ENCODE results near the gene RELCH. TPM values are rescaled to one million over a fixed set of nuclear protein-coding genes. Genes with fewer than 3 reads are reported as not detected.

Gene RELCH
- polyA plus RNA-seq, 2 of the 4 experiments (the other 2 are of a cell fraction), result 13.5 to 17.5 TPM

- POLR2A ChIA-PET, result no interaction called here
These were observed 102.0 kb downstream of the RELCH start for GRCh38 chr18:62289047-62289446.

More at GRCh38 chr18:62289047-62289446, 102.0 kb downstream of the RELCH start:
- Histone ChIP-seq H3K4me3 (no peak overlapping the region), H3K4me2 (no peak overlapping the region), H3K4me1 (peaks cover 3% of the 10 kb centered on the region; the same call in 1 of the 3 replicates), H3K27ac (no peak overlapping the region), H3K9me3 (no peaks in the 10 kb centered on the region)
- TF ChIP-seq PBX3 (IDR thresholded peaks at IDR 0.05) (no peak), ESRRA (IDR thresholded peaks at IDR 0.05; ENCODE audit: borderline replicate concordance, low read length) (no peak), JUN (IDR thresholded peaks at IDR 0.05) (no peak), EP300 (IDR thresholded peaks at IDR 0.05) (no peak), ATOH8 (CRISPR knock-in tag; IDR thresholded peaks at IDR 0.05; ENCODE audit: low read depth) (no peak), CHD4 (IDR thresholded peaks at IDR 0.05; ENCODE audit: borderline replicate concordance) (no peak), E2F6 (IDR thresholded peaks at IDR 0.05; ENCODE audit: borderline replicate concordance, low read depth) (no peak), ELK1 (IDR thresholded peaks at IDR 0.05; ENCODE audit: low read depth, low read length) (no peak), NR3C1 (IDR thresholded peaks at IDR 0.05) (no peak), FOSL2 (IDR thresholded peaks at IDR 0.05) (no peak), FOSL2 (CRISPR knock-in tag; IDR thresholded peaks at IDR 0.05) (no peak), SMC3 (IDR thresholded peaks at IDR 0.05) (no peak), HDAC2 (IDR thresholded peaks at IDR 0.05) (no peak), BHLHE40 (IDR thresholded peaks at IDR 0.05; ENCODE audit: low read depth, low read length) (no peak), RNF2 (IDR thresholded peaks at IDR 0.05; ENCODE audit: borderline replicate concordance, low read depth) (no peak), HMGXB4 (CRISPR knock-in tag; IDR thresholded peaks at IDR 0.05; ENCODE audit: borderline replicate concordance) (no peak), TFCP2L1 (CRISPR knock-in tag; IDR thresholded peaks at IDR 0.05) (no peak), NFE2L2 (conservative IDR thresholded peaks at IDR 0.05; ENCODE audit: low read length) (no peak), RCOR1 (IDR thresholded peaks at IDR 0.05; ENCODE audit: low read depth, low read length) (no peak), HEYL (CRISPR knock-in tag; IDR thresholded peaks at IDR 0.05) (no peak), REST (IDR thresholded peaks at IDR 0.05) (no peak)
- DNase-seq (ENCODE audit: low read depth in 1 of 2, low spot score in 1 of 2) (no peak), ATAC-seq (no peak), FAIRE-seq (no peak)
- 82% methylated on average over 2 of the region's 2 CpGs for WGBS (ENCODE audit: missing lambda C conversion rate)
- CTCF ChIA-PET, result no interaction called here

All from A549 (cell line).